Transverse colon (tissue), 4 donors: ENCODE results near the gene PCDH7.

ENCODE experiments used
- EP300 ChIP-seq: sonication (generic); formaldehyde crosslinking; IDR thresholded peaks from one replicate; pipeline ENCODE4 v1.6.1; 2017; ENCODE audit warnings: antibody characterized with exemption, low read depth
- POLR2A ChIP-seq: fragments of 450-650 bp; IDR thresholded peaks from one replicate; pipeline ENCODE4 v1.6.1; 2016; ENCODE audit warnings: antibody characterized with exemption, mild to moderate bottlenecking, moderate library complexity
- POLR2AphosphoS5 ChIP-seq, 3 donors: sonication (generic); formaldehyde crosslinking; IDR thresholded peaks; one replicate each; pipeline ENCODE4 v1.6.1; 2016; ENCODE audit warnings: antibody characterized with exemption in 3 of 3
- TF ChIP-seq, protein P1 (sequence below), 5 experiments: fragments of 200-600 bp in 3 of 5; fragments of 450-650 bp in 2 of 5; sonication (generic) in 3 of 5; IDR thresholded peaks; 1 replicate in 2 of 5; 2 replicates in 3 of 5; pipeline ENCODE4 v1.5.1; 2016 to 2017; ENCODE audit warnings: antibody characterized with exemption in 5 of 5, inconsistent platforms in 3 of 5, mild to moderate bottlenecking in 2 of 5, moderate library complexity in 1 of 5

DNA sequence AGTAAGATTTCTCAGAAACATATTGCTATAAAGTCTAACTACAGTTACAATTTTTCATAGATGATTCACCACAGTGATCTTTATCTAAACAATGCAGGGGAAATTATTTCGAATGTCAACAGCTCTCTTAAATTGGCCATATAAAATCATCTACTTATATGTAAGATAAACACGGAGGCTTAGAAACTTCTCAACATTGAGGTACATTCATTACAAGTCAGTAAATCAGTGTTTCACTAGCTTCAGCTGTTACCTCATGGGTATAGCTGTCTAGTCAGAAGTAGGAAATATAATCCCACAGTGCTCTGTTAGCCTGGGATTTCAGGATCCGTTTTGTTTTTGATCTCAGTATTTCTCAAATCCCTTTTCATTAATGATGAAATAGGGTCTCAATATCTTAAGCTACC lies 43.2 kb downstream of the PCDH7 start:
- TF ChIP-seq, protein P1, sequence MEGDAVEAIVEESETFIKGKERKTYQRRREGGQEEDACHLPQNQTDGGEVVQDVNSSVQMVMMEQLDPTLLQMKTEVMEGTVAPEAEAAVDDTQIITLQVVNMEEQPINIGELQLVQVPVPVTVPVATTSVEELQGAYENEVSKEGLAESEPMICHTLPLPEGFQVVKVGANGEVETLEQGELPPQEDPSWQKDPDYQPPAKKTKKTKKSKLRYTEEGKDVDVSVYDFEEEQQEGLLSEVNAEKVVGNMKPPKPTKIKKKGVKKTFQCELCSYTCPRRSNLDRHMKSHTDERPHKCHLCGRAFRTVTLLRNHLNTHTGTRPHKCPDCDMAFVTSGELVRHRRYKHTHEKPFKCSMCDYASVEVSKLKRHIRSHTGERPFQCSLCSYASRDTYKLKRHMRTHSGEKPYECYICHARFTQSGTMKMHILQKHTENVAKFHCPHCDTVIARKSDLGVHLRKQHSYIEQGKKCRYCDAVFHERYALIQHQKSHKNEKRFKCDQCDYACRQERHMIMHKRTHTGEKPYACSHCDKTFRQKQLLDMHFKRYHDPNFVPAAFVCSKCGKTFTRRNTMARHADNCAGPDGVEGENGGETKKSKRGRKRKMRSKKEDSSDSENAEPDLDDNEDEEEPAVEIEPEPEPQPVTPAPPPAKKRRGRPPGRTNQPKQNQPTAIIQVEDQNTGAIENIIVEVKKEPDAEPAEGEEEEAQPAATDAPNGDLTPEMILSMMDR (IDR thresholded peaks at IDR 0.05), result no peak
- TF ChIP-seq EP300 (no peak), POLR2AphosphoS5 (IDR thresholded peaks at IDR 0.05) (no peak), POLR2A (no peak)
